Cardiac muscle cell (in vitro differentiated cells and primary cell): ENCODE measurements around the gene ELFN2. TPM values are rescaled to one million over a fixed set of nuclear protein-coding genes. Genes with fewer than 3 reads are reported as not detected.

Source experiments
- DNase-seq, 2 donors: peaks; one replicate each; pipeline versions ENCODE4 v3.0.0 to v3.0.0-alpha.2; 2010 to 2017; ENCODE audit warnings: low read depth in 1 of 2, low spot score in 1 of 2
- H3K27ac ChIP-seq: fragments of 200-600 bp; sonication (generic); 2 replicates; pipeline ENCODE4 v1.5.1; 2016
- H3K27me3 ChIP-seq: fragments of 200-600 bp; sonication (generic); 2 replicates; pipeline ENCODE4 v1.6.0; 2016; ENCODE audit warnings: control low read depth
- H3K36me3 ChIP-seq: fragments of 200-600 bp; sonication (generic); 2 replicates; pipeline ENCODE4 v1.5.1; 2016; ENCODE audit warnings: control low read depth
- H3K4me1 ChIP-seq: fragments of 200-600 bp; sonication (generic); 2 replicates; pipeline ENCODE4 v1.8.1; 2017; ENCODE audit warnings: low read depth, mild to moderate bottlenecking, mixed run types
- H3K4me3 ChIP-seq: fragments of 200-600 bp; sonication (generic); 2 replicates; pipeline ENCODE4 v1.5.1; 2016; ENCODE audit warnings: mild to moderate bottlenecking
- H3K9me3 ChIP-seq: fragments of 200-600 bp; sonication (generic); 2 replicates; pipeline ENCODE4 v1.5.1; 2017; ENCODE audit warnings: low read depth, mild to moderate bottlenecking, control low read depth
- polyA plus RNA-seq: library from polyadenylated mRNA; unstranded; fragments of >200 nt; fragmentation: Nextera tagmentation; extraction: Ambion mirVana; gene quantifications from 2 replicates; pipeline ENCODE4 v1.2.1, GENCODE V29; 2016
- total RNA-seq: library from RNA; depleted of rRNA; stranded (reverse); fragments of >200 nt; gene quantifications from 2 replicates; pipeline ENCODE4 v1.2.3, GENCODE V29; 2016
- TF ChIP-seq, protein P1 (sequence below): IDR thresholded peaks from 2 replicates; pipeline ENCODE4 v1.5.1; 2012; ENCODE audit warnings: low read depth, mild to moderate bottlenecking, low read length

The ELFN2 gene
- total and polyA plus RNA-seq, 2 experiments from 2014 or later = 0.09 TPM; not detected in 1

DNA sequence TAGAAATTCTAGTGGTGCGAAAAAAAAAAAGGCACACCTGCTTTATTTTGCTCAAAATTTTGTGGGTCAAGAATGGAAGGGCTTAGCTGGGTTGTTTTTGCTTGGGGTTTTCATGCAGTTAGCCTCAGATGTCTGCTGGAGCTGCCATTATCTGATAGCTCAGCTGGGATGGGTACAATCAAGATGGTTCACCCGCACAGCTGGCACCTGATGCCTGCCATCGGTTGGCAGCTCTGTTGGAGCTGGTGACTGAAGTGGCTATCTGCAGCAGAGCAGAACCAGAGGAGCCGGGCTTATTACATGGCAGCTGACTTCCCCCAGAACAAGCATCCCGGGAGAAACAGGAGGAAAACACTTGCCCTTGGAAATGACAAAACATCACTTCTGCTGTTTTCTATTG, 12.1 kb upstream of the ELFN2 start:
- H3K27me3 ChIP-seq = no peaks in the 10 kb centered on the region
- no peaks in the 10 kb centered on the region for H3K9me3 ChIP-seq
- TF ChIP-seq, protein P1, sequence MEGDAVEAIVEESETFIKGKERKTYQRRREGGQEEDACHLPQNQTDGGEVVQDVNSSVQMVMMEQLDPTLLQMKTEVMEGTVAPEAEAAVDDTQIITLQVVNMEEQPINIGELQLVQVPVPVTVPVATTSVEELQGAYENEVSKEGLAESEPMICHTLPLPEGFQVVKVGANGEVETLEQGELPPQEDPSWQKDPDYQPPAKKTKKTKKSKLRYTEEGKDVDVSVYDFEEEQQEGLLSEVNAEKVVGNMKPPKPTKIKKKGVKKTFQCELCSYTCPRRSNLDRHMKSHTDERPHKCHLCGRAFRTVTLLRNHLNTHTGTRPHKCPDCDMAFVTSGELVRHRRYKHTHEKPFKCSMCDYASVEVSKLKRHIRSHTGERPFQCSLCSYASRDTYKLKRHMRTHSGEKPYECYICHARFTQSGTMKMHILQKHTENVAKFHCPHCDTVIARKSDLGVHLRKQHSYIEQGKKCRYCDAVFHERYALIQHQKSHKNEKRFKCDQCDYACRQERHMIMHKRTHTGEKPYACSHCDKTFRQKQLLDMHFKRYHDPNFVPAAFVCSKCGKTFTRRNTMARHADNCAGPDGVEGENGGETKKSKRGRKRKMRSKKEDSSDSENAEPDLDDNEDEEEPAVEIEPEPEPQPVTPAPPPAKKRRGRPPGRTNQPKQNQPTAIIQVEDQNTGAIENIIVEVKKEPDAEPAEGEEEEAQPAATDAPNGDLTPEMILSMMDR = no peak
- no peaks in the 10 kb centered on the region for H3K36me3 ChIP-seq
- no peak overlapping the region for H3K27ac ChIP-seq
- H3K4me1 ChIP-seq = no peaks in the 10 kb centered on the region
- no peak for DNase-seq
- H3K4me3 ChIP-seq = no peak overlapping the region

DNA sequence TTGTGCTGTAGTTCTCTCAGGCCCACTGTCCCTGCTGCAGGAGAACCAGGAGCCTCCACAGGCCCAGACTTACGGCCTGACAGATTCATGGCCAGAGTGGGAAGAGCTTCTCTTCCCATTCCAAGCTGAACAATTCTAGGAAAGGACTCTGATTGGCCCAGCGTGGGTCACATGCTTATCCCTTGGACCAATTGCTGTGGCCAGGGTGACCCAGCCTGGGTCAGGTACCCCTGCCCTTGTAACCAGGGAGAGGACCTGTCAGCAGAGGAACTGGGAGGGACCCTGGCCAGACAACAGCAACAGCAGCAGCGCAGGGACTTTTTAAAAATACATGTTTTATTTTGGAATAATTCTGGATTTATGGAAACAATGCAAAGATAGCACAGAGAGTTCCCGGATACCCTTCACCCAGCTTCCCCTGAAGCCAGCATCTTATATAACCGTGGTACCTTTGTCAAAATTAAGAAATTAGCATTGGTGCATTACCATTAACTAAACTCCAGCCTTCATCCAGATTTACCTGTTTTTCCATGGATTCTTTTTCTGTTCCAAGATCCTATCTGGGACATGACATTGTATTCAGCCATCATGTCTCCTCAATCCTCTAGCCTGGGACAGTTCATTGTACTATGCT, 8.8 kb upstream of the ELFN2 start:
- TF ChIP-seq, protein P1 = no peak
- Histone ChIP-seq H3K4me3 (no peak overlapping the region), H3K36me3 (no peaks in the 10 kb centered on the region), H3K27ac (no peak overlapping the region), H3K4me1 (no peaks in the 10 kb centered on the region), H3K9me3 (no peaks in the 10 kb centered on the region), H3K27me3 (peaks cover 4% of the 10 kb centered on the region)
- DNase-seq = no peak

DNA sequence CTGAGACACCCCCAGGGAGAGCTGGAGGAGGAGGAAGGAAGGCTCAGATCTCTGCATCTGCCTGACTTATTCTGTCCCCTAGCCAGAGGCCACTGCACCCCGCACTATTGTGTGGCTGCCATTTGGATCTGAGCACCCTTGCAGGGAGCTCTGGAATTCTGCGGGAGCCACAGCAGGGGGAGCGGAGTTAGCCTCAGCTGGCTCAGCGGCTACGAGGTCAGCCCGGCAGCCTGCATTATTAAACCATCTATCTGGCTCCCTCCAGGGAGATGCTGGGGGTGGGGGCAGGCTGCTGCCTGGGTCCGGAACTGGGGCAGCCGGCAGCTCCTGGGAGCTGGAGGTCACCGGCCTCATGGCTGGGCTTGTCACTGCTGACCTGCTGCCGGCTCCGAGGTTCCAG, 6.5 kb upstream of the ELFN2 start:
- H3K4me3 ChIP-seq = no peak overlapping the region
- no peak overlapping the region for H3K27ac ChIP-seq
- peaks cover 20% of the 10 kb centered on the region for H3K27me3 ChIP-seq
- H3K36me3 ChIP-seq = no peaks in the 10 kb centered on the region
- H3K4me1 ChIP-seq = no peaks in the 10 kb centered on the region
- no peaks in the 10 kb centered on the region for H3K9me3 ChIP-seq
- TF ChIP-seq, protein P1 = no peak
- DNase-seq = no peak

DNA sequence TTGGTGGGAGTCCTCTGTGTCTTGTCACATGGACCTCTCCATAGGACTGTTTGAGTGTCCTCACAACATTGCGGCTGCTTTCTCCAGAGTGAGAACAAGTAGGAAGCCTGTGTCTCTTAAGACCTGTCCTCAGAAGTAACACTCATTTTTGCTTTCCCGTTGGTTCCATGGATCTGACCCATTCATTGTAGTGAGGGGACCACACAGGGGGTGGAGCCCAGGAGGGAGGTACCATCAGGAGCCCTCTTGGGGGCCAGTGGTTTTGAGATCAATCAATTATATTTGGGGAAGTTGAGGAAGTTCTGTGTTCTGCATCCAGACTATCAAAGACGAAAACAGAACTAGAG, 5.4 kb upstream of the ELFN2 start:
- TF ChIP-seq, protein P1 = no peak
- H3K9me3 ChIP-seq = no peaks in the 10 kb centered on the region
- H3K36me3 ChIP-seq = no peaks in the 10 kb centered on the region
- DNase-seq = no peak
- H3K4me3 ChIP-seq = no peak overlapping the region
- H3K27ac ChIP-seq = no peak overlapping the region
- H3K27me3 ChIP-seq = peaks cover 31% of the 10 kb centered on the region
- H3K4me1 ChIP-seq = no peaks in the 10 kb centered on the region

DNA sequence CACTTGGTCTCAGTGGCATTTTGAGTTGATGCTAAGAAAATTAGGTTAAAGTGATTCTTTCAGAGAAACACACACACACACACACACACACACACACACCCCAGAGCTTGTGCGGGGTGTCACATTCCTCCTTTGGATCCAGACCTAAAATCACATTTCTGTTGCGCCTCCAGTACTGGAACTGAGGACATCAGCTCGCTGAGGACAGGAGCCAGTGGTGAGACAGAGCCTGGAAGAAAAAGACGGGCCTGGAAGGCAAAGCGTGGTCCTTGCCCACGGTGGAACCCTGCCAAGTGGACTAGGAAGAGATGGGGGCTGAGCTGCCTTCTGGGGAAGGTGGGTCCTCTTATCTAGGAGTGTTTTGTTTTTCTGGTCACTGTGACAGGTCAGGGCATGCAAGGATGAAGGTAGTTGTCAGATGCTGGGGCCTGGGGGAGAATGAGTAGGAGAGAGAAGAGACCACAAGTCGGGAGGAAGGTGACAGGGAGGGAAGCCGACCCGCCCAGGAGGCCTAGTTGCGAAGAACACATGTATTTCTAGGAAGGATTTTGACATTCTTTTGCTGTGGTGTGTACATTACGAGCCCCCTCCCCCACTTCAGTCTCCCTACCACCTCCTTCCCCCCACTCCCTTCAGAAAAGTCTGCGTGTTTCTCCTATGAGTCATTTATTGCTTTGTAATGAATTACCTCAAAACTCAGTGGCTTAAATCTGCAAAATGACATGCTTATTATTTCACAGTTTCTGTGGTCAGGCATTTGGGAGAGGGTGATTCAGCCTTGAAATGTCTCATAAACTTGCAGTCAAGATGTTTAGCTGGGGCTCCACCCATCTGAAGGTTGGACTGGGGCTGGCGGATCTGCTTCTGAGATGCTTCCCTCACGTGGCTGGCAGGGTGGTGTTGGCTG, 4.8 kb upstream of the ELFN2 start:
- Histone ChIP-seq H3K27me3 (peaks cover 38% of the 10 kb centered on the region), H3K27ac (no peak overlapping the region), H3K36me3 (no peaks in the 10 kb centered on the region), H3K4me3 (no peak overlapping the region), H3K4me1 (no peaks in the 10 kb centered on the region), H3K9me3 (no peaks in the 10 kb centered on the region)
- peak in 1 of 2 donors; percentile 98 for DNase-seq
- TF ChIP-seq, protein P1 = no peak
